ENCODE results near the gene TMEM209. TPM values are rescaled to one million over a fixed set of nuclear protein-coding genes. Genes with fewer than 3 reads are reported as not detected.

The TMEM209 gene
- total RNA-seq, 4 donors from 2014 or later = 8.7 to 15.0 (median 12.6) TPM

- H3K9me3 ChIP-seq = no peaks in the 10 kb centered on the region
- no peak for TF ChIP-seq POLR2AphosphoS5 (IDR thresholded peaks at IDR 0.05)
- no peak for TF ChIP-seq POLR2A (IDR thresholded peaks at IDR 0.05)
- no peak for TF ChIP-seq EP300 (IDR thresholded peaks at IDR 0.05)
- TF ChIP-seq CTCF (IDR thresholded peaks at IDR 0.05) = no peak
- 88% methylated on average over 7 of the region's 7 CpGs for WGBS
- peaks cover 54% of the 10 kb centered on the region for H3K36me3 ChIP-seq
- no peak overlapping the region for H3K4me3 ChIP-seq
- H3K27me3 ChIP-seq = no peaks in the 10 kb centered on the region
- no peak overlapping the region for H3K27ac ChIP-seq
- no peak for DNase-seq (ENCODE audit: low spot score in 2 of 2)
- H3K4me1 ChIP-seq = peaks cover 2% of the 10 kb centered on the region
Measured at GRCh38 chr7:130133029-130133782, 72.0 kb downstream of the TMEM209 start.

GRCh38 chr7:130131964-130132875 lies 73.0 kb downstream of the TMEM209 start:
- 92% methylated on average over 12 of the region's 12 CpGs for WGBS
- no peak for TF ChIP-seq POLR2A (IDR thresholded peaks at IDR 0.05)
- TF ChIP-seq CTCF (IDR thresholded peaks at IDR 0.05) = no peak
- no peak for TF ChIP-seq EP300 (IDR thresholded peaks at IDR 0.05)
- no peak for TF ChIP-seq POLR2AphosphoS5 (IDR thresholded peaks at IDR 0.05)
- Histone ChIP-seq H3K4me3 (no peak overlapping the region), H3K9me3 (no peaks in the 10 kb centered on the region), H3K27ac (no peak overlapping the region), H3K4me1 (peaks cover 11% of the 10 kb centered on the region), H3K27me3 (no peaks in the 10 kb centered on the region), H3K36me3 (peaks cover 54% of the 10 kb centered on the region)
- no peak for DNase-seq (ENCODE audit: low spot score in 2 of 2)

- TF ChIP-seq POLR2AphosphoS5 (IDR thresholded peaks at IDR 0.05) = no peak
- no peak for TF ChIP-seq POLR2A (IDR thresholded peaks at IDR 0.05)
- no peak for TF ChIP-seq EP300 (IDR thresholded peaks at IDR 0.05)
- no peak for TF ChIP-seq CTCF (IDR thresholded peaks at IDR 0.05)
Measured at GRCh38 chr7:130131191-130131834, 73.9 kb downstream of the TMEM209 start.

GRCh38 chr7:130129011-130129411 lies 76.2 kb downstream of the TMEM209 start:
- Histone ChIP-seq H3K4me1 (peaks cover 11% of the 10 kb centered on the region), H3K9me3 (no peaks in the 10 kb centered on the region), H3K27ac (no peak overlapping the region), H3K36me3 (peaks cover 78% of the 10 kb centered on the region), H3K27me3 (no peaks in the 10 kb centered on the region), H3K4me3 (no peak overlapping the region)
- TF ChIP-seq POLR2AphosphoS5 (IDR thresholded peaks at IDR 0.05) (no peak), CTCF (IDR thresholded peaks at IDR 0.05) (no peak), POLR2A (IDR thresholded peaks at IDR 0.05) (no peak), EP300 (IDR thresholded peaks at IDR 0.05) (no peak)
- 89% methylated on average over 4 of the region's 4 CpGs for WGBS
- DNase-seq (ENCODE audit: low spot score in 2 of 2) = no peak

More at GRCh38 chr7:130131191-130131834, 73.9 kb downstream of the TMEM209 start:
- WGBS = 85% methylated on average over 6 of the region's 6 CpGs
- H3K4me3 ChIP-seq = no peak overlapping the region
- DNase-seq (ENCODE audit: low spot score in 2 of 2) = no peak
- H3K36me3 ChIP-seq = peaks cover 62% of the 10 kb centered on the region
- H3K9me3 ChIP-seq = no peaks in the 10 kb centered on the region
- no peak overlapping the region for H3K27ac ChIP-seq
- no peaks in the 10 kb centered on the region for H3K27me3 ChIP-seq
- H3K4me1 ChIP-seq = peaks cover 11% of the 10 kb centered on the region
